BLaER1 (cell line): ENCODE results near the gene PDCL2.
"Not testable (repeated sequence)": the region's sequence is repeated elsewhere in the genome, so short reads cannot be mapped to it uniquely, and the experiment has no call there.

Experiments
- H3K27ac ChIP-seq: shearing (Covaris generic); formaldehyde crosslinking; 2 replicates; pipeline ENCODE4 v1.8.1; 2022
- H3K27me3 ChIP-seq: shearing (Covaris generic); formaldehyde crosslinking; 2 replicates; pipeline ENCODE4 v1.8.1; 2022
- H3K36me3 ChIP-seq: shearing (Covaris generic); formaldehyde crosslinking; 2 replicates; pipeline ENCODE4 v1.8.1; 2022
- H3K4me1 ChIP-seq: shearing (Covaris generic); formaldehyde crosslinking; 2 replicates; pipeline ENCODE4 v1.8.1; 2022
- H3K4me2 ChIP-seq: shearing (Covaris generic); formaldehyde crosslinking; 2 replicates; pipeline ENCODE4 v1.8.1; 2022
- H3K4me3 ChIP-seq: shearing (Covaris generic); formaldehyde crosslinking; 2 replicates; pipeline ENCODE4 v1.8.1; 2022
- H3K9ac ChIP-seq: shearing (Covaris generic); formaldehyde crosslinking; 2 replicates; pipeline ENCODE4 v1.8.1; 2022
- H3K9me3 ChIP-seq: shearing (Covaris generic); formaldehyde crosslinking; 2 replicates; pipeline ENCODE4 v1.8.1; 2022
- H4K20me1 ChIP-seq: shearing (Covaris generic); formaldehyde crosslinking; 2 replicates; pipeline ENCODE4 v1.8.1; 2022
- Cebpa-rat ChIP-seq: shearing (Covaris generic); IDR thresholded peaks from 2 replicates; pipeline ENCODE4 v1.8.1; 2022

The PDCL2 gene

DNA sequence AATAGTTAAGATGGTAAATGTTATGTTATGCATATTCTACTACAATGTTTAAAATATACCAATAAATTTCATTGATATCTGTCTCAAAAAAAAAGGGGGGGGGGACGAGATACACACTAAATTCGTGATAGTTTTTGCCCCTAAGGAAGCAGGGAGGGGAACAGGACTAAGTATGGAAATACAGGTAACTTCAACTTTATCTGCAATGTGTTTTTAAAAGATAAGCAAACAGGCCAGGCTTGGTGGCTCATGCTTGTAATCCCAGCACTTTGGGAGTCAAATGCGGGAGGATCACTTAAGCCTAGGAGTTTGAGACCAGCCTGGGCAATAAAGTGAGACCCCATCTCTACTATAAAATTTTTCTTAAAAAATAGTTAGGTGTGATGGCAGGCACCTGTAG is 31.9 kb downstream of the PDCL2 start:
- no peak overlapping the region for H3K9ac ChIP-seq
- H3K4me3 ChIP-seq: no peak overlapping the region
- peaks cover 5% of the 10 kb centered on the region; the same call in 1 of the 2 replicates for H3K9me3 ChIP-seq
- no peak overlapping the region for H3K27ac ChIP-seq
- H3K27me3 ChIP-seq: no peaks in the 10 kb centered on the region
- 0 out of 2 replicates have a peak, but pooled peaks cover 6% of the 10 kb centered on the region for H3K4me1 ChIP-seq
- H3K4me2 ChIP-seq: no peak overlapping the region
- TF ChIP-seq Cebpa-rat: no peak
- no peaks in the 10 kb centered on the region for H4K20me1 ChIP-seq
- no peaks in the 10 kb centered on the region for H3K36me3 ChIP-seq

DNA sequence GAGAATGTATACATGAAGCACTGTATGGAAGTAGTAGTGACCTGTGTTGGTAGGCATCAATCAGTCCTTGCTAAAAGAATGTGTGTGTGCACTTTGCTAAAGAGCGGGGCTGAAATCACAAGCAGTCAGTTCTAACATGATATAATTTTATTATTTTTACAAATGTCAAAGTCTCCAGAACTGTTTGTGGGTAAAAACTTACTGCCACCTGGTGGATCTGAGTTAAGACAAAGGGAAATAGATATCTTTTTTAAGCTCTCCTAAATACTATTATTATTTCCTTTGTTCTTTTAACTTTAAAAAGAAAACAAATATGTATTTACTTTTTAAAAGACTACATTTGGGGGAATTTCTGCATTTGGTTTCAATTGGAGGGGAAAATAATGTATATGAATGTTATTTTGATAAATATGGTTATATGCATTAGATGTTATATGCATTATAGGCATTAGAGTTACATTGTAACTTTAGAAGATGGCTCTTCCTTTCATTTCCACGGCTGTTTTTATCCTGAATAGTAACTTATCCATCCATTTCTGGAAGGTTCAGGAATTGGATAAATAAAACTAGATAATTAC is 37.5 kb downstream of the PDCL2 start:
- Histone ChIP-seq H4K20me1 (no peaks in the 10 kb centered on the region), H3K4me3 (no peak overlapping the region), H3K27me3 (no peaks in the 10 kb centered on the region), H3K9ac (no peak overlapping the region), H3K4me2 (no peak overlapping the region), H3K4me1 (no peaks in the 10 kb centered on the region), H3K9me3 (peaks cover 9% of the 10 kb centered on the region), H3K27ac (no peak overlapping the region), H3K36me3 (no peaks in the 10 kb centered on the region)
- TF ChIP-seq Cebpa-rat: no peak

DNA sequence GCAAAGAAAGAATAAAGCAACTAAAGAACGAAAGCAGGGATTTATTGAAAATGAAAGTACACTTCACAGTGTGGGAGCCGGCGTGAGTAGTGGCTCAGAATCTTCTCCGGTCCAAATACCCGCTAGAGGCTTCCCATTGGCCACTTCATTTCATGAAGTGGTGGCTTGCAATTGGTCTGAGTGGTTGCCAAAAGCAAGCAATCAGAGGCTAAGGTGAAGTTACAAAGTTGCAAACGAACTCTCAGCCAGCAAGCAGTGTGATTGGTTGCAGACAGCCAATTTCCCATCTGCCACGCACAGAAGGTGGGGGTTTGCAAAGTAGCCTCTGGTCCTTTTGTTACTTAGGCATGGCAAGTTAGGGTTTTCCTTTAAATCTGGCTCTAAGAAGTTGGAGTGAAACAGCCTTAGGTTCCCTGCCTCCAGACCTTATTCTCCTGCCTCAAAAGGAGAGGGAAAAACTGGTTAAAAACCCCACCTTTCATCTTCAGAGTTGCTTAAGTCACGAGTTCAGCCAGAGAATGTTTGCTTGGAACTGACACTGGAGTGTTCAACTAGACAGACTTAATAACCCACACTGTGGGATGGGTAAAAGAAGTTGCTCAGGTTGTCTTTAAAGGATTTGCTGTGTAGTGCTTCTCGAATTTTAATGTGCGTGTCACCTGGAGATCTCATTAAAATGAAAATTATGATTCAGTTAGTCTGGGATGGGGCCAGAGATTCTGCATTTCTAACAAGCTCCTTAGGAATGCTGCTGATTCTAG is 38.4 kb downstream of the PDCL2 start:
- Histone ChIP-seq H3K4me2 (no peak overlapping the region), H4K20me1 (no peaks in the 10 kb centered on the region), H3K27ac (no peak overlapping the region), H3K9me3 (peaks cover 9% of the 10 kb centered on the region), H3K27me3 (no peaks in the 10 kb centered on the region), H3K9ac (no peak overlapping the region), H3K4me3 (no peak overlapping the region), H3K4me1 (peaks cover 1% of the 10 kb centered on the region; the same call in 1 of the 2 replicates), H3K36me3 (no peaks in the 10 kb centered on the region)
- TF ChIP-seq Cebpa-rat: no peak

DNA sequence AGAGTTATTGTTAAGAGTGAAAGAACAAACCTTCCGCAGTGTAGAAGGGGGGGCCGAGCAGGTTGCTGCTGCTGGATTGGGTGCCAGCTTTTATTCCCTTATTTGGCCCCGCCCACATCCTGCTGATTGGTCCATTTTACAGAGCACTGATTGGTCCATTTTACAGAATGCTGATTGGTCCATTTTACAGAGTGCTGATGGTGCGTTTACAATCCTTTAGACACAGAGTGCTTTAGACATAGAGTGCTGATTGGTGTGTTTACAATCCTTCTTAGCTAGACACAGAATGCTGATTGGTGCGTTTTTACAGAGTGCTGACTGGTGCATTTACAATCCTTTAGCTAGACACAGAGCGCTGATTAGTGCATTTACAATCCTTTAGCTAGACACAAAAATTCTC is 40.1 kb downstream of the PDCL2 start:
- not testable (repeated sequence) for H3K36me3 ChIP-seq, H3K9ac ChIP-seq, H4K20me1 ChIP-seq, H3K9me3 ChIP-seq, H3K4me3 ChIP-seq, H3K27ac ChIP-seq, H3K4me2 ChIP-seq, H3K27me3 ChIP-seq
- H3K4me1 ChIP-seq: peaks cover 15% of the 10 kb centered on the region

DNA sequence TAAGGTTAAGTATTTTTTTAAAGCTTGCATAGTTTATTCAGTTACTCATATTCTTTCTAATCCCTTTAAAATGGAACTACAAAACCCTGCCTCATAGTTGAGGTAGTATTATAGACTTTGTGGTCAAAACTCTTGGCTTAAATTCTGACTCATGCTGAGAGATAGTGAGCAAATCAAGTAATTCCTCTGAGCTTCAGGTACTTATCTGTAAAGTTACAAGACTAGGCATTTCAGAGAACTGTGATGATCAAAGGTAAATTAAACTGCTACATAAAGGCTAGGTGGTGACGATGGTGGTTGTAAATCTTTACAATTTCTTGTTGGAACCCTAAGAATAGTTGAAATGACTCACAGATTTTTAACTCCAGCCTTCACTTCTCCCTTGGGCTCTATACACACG is 42.2 kb downstream of the PDCL2 start:
- Histone ChIP-seq H3K4me2 (no peak overlapping the region), H3K36me3 (no peaks in the 10 kb centered on the region), H3K9ac (no peak overlapping the region), H3K27ac (no peak overlapping the region), H3K4me1 (peaks cover 20% of the 10 kb centered on the region), H3K9me3 (peaks cover 4% of the 10 kb centered on the region), H3K27me3 (no peaks in the 10 kb centered on the region), H4K20me1 (peaks cover 4% of the 10 kb centered on the region; the same call in 1 of the 2 replicates), H3K4me3 (no peak overlapping the region)
- no peak for TF ChIP-seq Cebpa-rat

DNA sequence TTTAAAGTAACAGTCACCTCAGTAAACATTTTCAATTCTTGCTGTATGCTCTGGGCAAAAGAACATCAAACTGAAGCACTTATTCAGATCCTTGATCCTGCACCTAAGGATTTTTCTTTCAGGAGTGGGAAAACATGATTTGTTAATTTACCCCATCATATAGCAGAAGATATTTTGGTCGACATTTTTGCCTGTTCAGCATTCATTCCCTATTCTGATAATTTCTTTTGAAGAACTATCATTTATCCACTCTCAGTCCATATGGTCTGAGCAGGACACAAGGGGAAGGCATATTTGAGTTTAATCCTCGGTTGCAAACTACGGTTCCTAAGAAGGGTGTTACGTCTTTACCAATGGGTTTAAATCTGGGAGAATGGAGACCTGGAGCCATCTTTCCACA is 44.1 kb downstream of the PDCL2 start:
- H3K9me3 ChIP-seq: peaks cover 4% of the 10 kb centered on the region
- no peaks in the 10 kb centered on the region for H3K36me3 ChIP-seq
- H4K20me1 ChIP-seq: peaks cover 23% of the 10 kb centered on the region
- TF ChIP-seq Cebpa-rat: no peak
- H3K27ac ChIP-seq: no peak overlapping the region
- peak overlapping the region; percentile 86 for H3K4me2 ChIP-seq
- H3K9ac ChIP-seq: peak overlapping the region; percentile 87; the same call in 1 of the 2 replicates
- no peaks in the 10 kb centered on the region for H3K27me3 ChIP-seq
- H3K4me1 ChIP-seq: peaks cover 30% of the 10 kb centered on the region
- peak overlapping the region; percentile 92 for H3K4me3 ChIP-seq

DNA sequence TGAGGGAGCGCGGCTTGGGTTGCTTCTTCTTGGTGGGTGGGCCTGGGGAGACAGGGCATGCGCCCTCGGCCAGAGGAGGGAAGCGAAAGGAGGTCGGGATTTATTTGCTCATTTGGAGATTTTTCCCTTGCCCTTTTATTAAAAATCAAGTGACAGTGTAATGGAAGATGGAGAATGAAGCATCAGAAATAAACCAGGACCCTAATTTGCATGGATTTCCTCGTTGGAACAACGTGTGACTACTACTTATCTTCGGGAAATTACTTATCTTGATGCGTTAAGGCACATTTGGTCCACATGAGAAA is 44.6 kb downstream of the PDCL2 start:
- no peaks in the 10 kb centered on the region for H3K27me3 ChIP-seq
- peaks cover 28% of the 10 kb centered on the region for H4K20me1 ChIP-seq
- H3K27ac ChIP-seq: peak overlapping the region; percentile 85
- TF ChIP-seq Cebpa-rat: no peak
- peak overlapping the region; percentile 86 for H3K4me2 ChIP-seq
- H3K36me3 ChIP-seq: no peaks in the 10 kb centered on the region
- H3K4me1 ChIP-seq: peaks cover 30% of the 10 kb centered on the region
- peak overlapping the region; percentile 92 for H3K4me3 ChIP-seq
- peaks cover 4% of the 10 kb centered on the region for H3K9me3 ChIP-seq
- H3K9ac ChIP-seq: peak overlapping the region; percentile 87

DNA sequence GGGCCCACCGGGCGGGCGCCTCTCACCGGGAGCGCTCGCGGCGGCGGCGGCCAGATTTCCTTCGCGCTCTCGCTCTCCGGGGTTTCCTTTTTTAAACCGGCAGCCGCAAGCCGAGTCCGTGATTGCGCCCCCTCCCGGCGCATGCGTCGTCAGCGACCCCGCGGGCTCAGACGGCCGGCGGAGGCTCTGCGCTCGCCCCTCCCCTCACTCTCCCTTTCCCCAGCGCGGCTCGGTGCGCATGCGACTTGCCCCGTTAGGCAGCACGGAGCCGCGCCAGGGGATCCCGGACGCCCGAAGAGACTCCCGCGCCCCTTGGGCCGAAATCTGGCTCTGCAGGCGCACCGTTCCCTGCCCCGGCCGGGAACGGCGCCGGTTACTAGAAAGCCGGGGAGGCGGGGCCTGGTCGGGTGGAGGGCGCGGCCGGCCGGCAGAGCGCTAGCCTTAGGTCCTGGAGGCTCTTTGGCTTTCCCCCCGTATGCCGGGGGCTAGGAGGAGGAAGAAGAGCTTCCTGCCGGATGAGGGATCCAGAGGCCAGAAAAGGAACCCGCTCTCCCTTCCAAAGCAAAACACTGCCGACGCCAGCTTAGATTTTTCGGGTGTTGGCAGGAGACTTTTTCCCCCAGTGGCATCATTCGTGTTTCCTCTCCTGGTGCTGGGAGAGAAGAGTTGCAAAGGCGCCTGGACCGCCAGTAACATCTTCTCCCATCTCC is 45.1 kb downstream of the PDCL2 start, which contains the start of gene CLOCK:
CLOCK (minus strand) TSS at position 154 of the 710 bp plus-strand sequence. CDS start 64,124 bp downstream, outside the sequence.
- Histone ChIP-seq H4K20me1 (peaks cover 32% of the 10 kb centered on the region), H3K27ac (peak within 1 kb of the TSS; percentile 93), H3K9ac (peak within 1 kb of the TSS; percentile 87), H3K4me3 (peak within 1 kb of the TSS; percentile 92), H3K4me1 (peaks cover 30% of the 10 kb centered on the region), H3K36me3 (no peaks in the 10 kb centered on the region), H3K4me2 (peak within 1 kb of the TSS; percentile 86), H3K9me3 (peaks cover 3% of the 10 kb centered on the region), H3K27me3 (no peaks in the 10 kb centered on the region)
- TF ChIP-seq Cebpa-rat: no peak

DNA sequence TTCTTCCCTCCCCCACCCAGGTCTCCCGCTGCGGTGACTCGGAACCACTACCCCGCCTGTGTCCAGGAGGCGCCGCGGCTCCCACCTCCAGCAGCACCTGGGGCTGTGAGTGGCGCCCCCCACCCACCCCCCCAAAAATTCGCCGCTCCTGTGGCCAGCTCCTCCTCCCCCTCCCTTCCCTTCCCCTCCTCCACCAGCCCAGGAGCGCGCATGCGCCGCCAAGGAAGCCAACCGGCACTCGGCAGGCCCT is 45.6 kb downstream of the PDCL2 start:
- peaks cover 30% of the 10 kb centered on the region for H3K4me1 ChIP-seq
- peak overlapping the region; percentile 87 for H3K9ac ChIP-seq
- H3K4me3 ChIP-seq: peak overlapping the region; percentile 92
- peaks cover 37% of the 10 kb centered on the region for H4K20me1 ChIP-seq
- H3K9me3 ChIP-seq: no peaks in the 10 kb centered on the region
- 0 out of 2 replicates have a peak overlapping the region, but pooled peaks have one; percentile 86 for H3K4me2 ChIP-seq
- H3K36me3 ChIP-seq: no peaks in the 10 kb centered on the region
- H3K27me3 ChIP-seq: no peaks in the 10 kb centered on the region
- TF ChIP-seq Cebpa-rat: no peak
- peak overlapping the region; percentile 85 for H3K27ac ChIP-seq
